Suprapubic skin (tissue), 4 donors: ENCODE results near the gene CPXM2. TPM values are rescaled to one million over a fixed set of nuclear protein-coding genes. Genes with fewer than 3 reads are reported as not detected.

ENCODE experiments used
- DNase-seq, 2 donors: peaks; one replicate each; pipeline ENCODE4 v3.0.0-alpha.2; 2019; ENCODE audit warnings: low spot score in 2 of 2
- H3K27ac ChIP-seq: fragments of 200-600 bp; sonication (generic); one replicate; pipeline ENCODE4 v1.5.1; 2019
- H3K27me3 ChIP-seq: fragments of 200-600 bp; sonication (generic); one replicate; pipeline ENCODE4 v1.5.1; 2019
- H3K36me3 ChIP-seq: fragments of 200-600 bp; sonication (generic); one replicate; pipeline ENCODE4 v1.5.1; 2019
- H3K4me1 ChIP-seq: fragments of 200-600 bp; sonication (generic); one replicate; pipeline ENCODE4 v1.5.1; 2019
- H3K4me3 ChIP-seq: fragments of 200-600 bp; sonication (generic); one replicate; pipeline ENCODE4 v1.5.1; 2019; ENCODE audit warnings: mild to moderate bottlenecking
- H3K9me3 ChIP-seq: fragments of 200-600 bp; sonication (generic); one replicate; pipeline ENCODE4 v1.5.1; 2019
- CTCF ChIP-seq, 2 donors: fragments of 200-600 bp in 1 of 2; fragments of 450-650 bp in 1 of 2; sonication (generic) in 1 of 2; IDR thresholded peaks; one replicate each; pipeline ENCODE4 v1.5.1; 2016 to 2019; ENCODE audit warnings: antibody characterized with exemption in 2 of 2, mild to moderate bottlenecking in 1 of 2, moderate library complexity in 1 of 2
- EP300 ChIP-seq: sonication (generic); formaldehyde crosslinking; IDR thresholded peaks from one replicate; pipeline ENCODE4 v1.6.1; 2017; ENCODE audit warnings: antibody characterized with exemption
- POLR2A ChIP-seq, 2 donors: fragments of 450-650 bp; IDR thresholded peaks; one replicate each; pipeline ENCODE4 v1.6.1; 2017; ENCODE audit warnings: antibody characterized with exemption in 2 of 2, mild to moderate bottlenecking in 2 of 2, moderate library complexity in 2 of 2
- POLR2AphosphoS5 ChIP-seq, 3 donors: sonication (generic); formaldehyde crosslinking; IDR thresholded peaks; one replicate each; pipeline ENCODE4 v1.6.1; 2017; ENCODE audit warnings: antibody characterized with exemption in 3 of 3
- WGBS: methylation state at CpG from one replicate; pipeline ENCODE4 v1.1.5; 2018; 5-methylcytosine and 5-hydroxymethylcytosine counted together
- total RNA-seq, 4 donors: library from RNA; depleted of rRNA; stranded (reverse); fragments of >200 nt; gene quantifications; one replicate each; pipeline ENCODE4 v1.1.0, GENCODE V29; 2016

CPXM2 gene
- total RNA-seq, 4 donors from 2014 or later: 2.9 to 6.1 (median 3.7) TPM

GRCh38 chr10:123911866-123912265, 20.3 kb upstream of the CPXM2 start:
- H3K36me3 ChIP-seq: no peaks in the 10 kb centered on the region
- DNase-seq: no peak
- TF ChIP-seq CTCF (IDR thresholded peaks at IDR 0.05): no peak
- no peak for TF ChIP-seq EP300
- no peak for TF ChIP-seq POLR2A (IDR thresholded peaks at IDR 0.05)
- TF ChIP-seq POLR2AphosphoS5 (IDR thresholded peaks at IDR 0.05): no peak
- peaks cover 36% of the 10 kb centered on the region for H3K27me3 ChIP-seq
- no peak overlapping the region for H3K27ac ChIP-seq
- no peak overlapping the region for H3K4me3 ChIP-seq
- H3K4me1 ChIP-seq: peaks cover 25% of the 10 kb centered on the region
- H3K9me3 ChIP-seq: no peaks in the 10 kb centered on the region
- 45% methylated on average over 9 of the region's 9 CpGs for WGBS

- peaks cover 36% of the 10 kb centered on the region for H3K27me3 ChIP-seq
- no peak overlapping the region for H3K27ac ChIP-seq
- no peaks in the 10 kb centered on the region for H3K9me3 ChIP-seq
- H3K4me3 ChIP-seq: no peak overlapping the region
- WGBS: 88% methylated on average over 5 of the region's 8 CpGs
- peaks cover 25% of the 10 kb centered on the region for H3K4me1 ChIP-seq
- no peak for TF ChIP-seq POLR2A (IDR thresholded peaks at IDR 0.05)
- TF ChIP-seq POLR2AphosphoS5 (IDR thresholded peaks at IDR 0.05): no peak
- no peak for TF ChIP-seq EP300
- no peak for TF ChIP-seq CTCF (IDR thresholded peaks at IDR 0.05)
- no peak for DNase-seq
- H3K36me3 ChIP-seq: no peaks in the 10 kb centered on the region
These were observed 18.3 kb upstream of the CPXM2 start for GRCh38 chr10:123909866-123910265.

- TF ChIP-seq POLR2A (IDR thresholded peaks at IDR 0.05) (no peak), POLR2AphosphoS5 (IDR thresholded peaks at IDR 0.05) (no peak), CTCF (IDR thresholded peaks at IDR 0.05) (no peak), EP300 (no peak)
- WGBS: 52% methylated on average over 5 of the region's 5 CpGs
- Histone ChIP-seq H3K9me3 (no peaks in the 10 kb centered on the region), H3K4me1 (peaks cover 25% of the 10 kb centered on the region), H3K27ac (no peak overlapping the region), H3K36me3 (no peaks in the 10 kb centered on the region), H3K4me3 (no peak overlapping the region), H3K27me3 (peaks cover 36% of the 10 kb centered on the region)
- DNase-seq: no peak
These were observed 17.8 kb upstream of the CPXM2 start for GRCh38 chr10:123909426-123909825.

GRCh38 chr10:123908379-123908778, 16.8 kb upstream of the CPXM2 start:
- Histone ChIP-seq H3K4me1 (peaks cover 22% of the 10 kb centered on the region), H3K4me3 (no peak overlapping the region), H3K27ac (no peak overlapping the region), H3K9me3 (no peaks in the 10 kb centered on the region), H3K27me3 (peaks cover 30% of the 10 kb centered on the region), H3K36me3 (no peaks in the 10 kb centered on the region)
- DNase-seq: no peak
- 86% methylated on average over 4 of the region's 4 CpGs for WGBS
- no peak for TF ChIP-seq POLR2A (IDR thresholded peaks at IDR 0.05)

GRCh38 chr10:123906884-123907652, 15.5 kb upstream of the CPXM2 start:
- peaks cover 9% of the 10 kb centered on the region for H3K4me1 ChIP-seq
- peaks cover 30% of the 10 kb centered on the region for H3K27me3 ChIP-seq
- no peak overlapping the region for H3K4me3 ChIP-seq
- no peak for TF ChIP-seq CTCF (IDR thresholded peaks at IDR 0.05)
- TF ChIP-seq EP300: no peak
- TF ChIP-seq POLR2AphosphoS5 (IDR thresholded peaks at IDR 0.05): no peak
- TF ChIP-seq POLR2A (IDR thresholded peaks at IDR 0.05): no peak
- H3K36me3 ChIP-seq: no peaks in the 10 kb centered on the region
- no peaks in the 10 kb centered on the region for H3K9me3 ChIP-seq
- 26% methylated on average over 14 of the region's 14 CpGs for WGBS
- no peak overlapping the region for H3K27ac ChIP-seq
- no peak for DNase-seq

- 74% methylated on average over 4 of the region's 4 CpGs for WGBS
- no peak for TF ChIP-seq EP300
- no peak for TF ChIP-seq POLR2AphosphoS5 (IDR thresholded peaks at IDR 0.05)
- TF ChIP-seq POLR2A (IDR thresholded peaks at IDR 0.05): no peak
- TF ChIP-seq CTCF (IDR thresholded peaks at IDR 0.05): no peak
These were observed 14.7 kb upstream of the CPXM2 start for GRCh38 chr10:123906296-123906695.

More at GRCh38 chr10:123906296-123906695, 14.7 kb upstream of the CPXM2 start:
- H3K9me3 ChIP-seq: no peaks in the 10 kb centered on the region
- H3K4me1 ChIP-seq: peaks cover 4% of the 10 kb centered on the region
- peaks cover 23% of the 10 kb centered on the region for H3K27me3 ChIP-seq
- H3K27ac ChIP-seq: no peak overlapping the region
- no peak overlapping the region for H3K4me3 ChIP-seq
- H3K36me3 ChIP-seq: no peaks in the 10 kb centered on the region
- DNase-seq: no peak
